NCI-H446 (cell line): ENCODE results near the gene LHPP.

Source experiments
- DNase-seq, 2 experiments: peaks; one replicate each; lab custom pipeline; 2025; lab: John Stamatoyannopoulos, UW

LHPP gene

DNA sequence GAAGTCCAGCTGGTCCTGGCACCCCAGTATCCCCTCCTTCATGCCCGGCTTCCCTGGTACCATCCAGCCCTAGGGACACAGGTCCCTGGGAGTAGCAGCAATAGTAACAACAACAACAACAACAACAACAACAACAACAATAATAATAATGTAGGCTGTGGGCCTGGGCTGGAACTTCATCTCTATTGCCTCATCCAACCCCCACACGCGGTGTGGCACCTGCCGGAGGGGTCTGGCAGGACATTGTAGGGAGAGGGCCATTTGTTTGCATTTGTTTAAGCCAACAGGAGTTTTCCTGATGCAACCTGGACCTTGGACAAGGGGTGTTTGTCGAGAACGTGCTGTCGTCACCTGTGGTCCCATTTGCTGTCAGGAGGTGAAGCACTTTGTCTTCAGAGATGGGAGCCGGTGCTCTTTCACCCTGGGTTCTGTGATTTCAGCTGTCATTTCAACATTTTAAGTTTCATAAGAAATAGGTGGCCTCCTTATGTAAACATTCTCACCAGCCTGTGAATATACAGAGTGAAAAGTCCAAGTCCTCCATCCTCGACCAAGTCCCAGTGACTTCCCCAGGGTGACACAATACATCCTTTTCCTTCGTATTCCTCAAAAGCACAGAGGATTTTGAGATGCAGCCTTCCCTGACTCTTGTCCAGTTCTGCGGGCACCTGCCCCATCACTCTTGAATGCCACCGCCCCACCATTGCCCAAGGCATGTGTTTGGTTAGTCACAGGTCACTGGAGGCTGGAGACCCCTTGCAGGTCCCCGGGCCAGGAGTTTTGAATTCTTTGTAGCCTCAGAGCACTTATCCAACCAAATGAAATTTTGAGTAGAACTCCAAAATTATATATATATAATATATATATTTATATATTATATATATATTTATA lies 9.2 kb downstream of the LHPP start:
- DNase-seq = no peak

DNA sequence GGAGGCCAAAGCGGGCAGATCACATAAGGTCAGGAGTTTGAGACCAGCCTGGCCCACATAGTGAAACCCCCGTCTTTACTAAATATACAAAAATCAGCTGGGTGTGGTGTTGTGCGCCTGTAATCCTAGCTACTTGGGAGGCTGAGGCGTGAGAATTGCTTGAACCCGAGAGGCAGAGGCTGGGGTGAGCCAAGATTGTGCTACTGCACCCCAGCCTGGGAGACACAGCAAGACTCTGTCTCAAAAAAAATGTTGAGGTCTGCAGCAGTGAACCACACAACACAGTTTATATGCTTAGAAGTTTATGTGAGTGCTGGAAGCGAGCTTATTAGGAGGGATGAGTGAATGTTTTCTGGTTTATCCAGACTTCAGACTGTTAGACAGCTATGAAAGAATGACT lies 10.4 kb downstream of the LHPP start:
- no peak for DNase-seq

DNA sequence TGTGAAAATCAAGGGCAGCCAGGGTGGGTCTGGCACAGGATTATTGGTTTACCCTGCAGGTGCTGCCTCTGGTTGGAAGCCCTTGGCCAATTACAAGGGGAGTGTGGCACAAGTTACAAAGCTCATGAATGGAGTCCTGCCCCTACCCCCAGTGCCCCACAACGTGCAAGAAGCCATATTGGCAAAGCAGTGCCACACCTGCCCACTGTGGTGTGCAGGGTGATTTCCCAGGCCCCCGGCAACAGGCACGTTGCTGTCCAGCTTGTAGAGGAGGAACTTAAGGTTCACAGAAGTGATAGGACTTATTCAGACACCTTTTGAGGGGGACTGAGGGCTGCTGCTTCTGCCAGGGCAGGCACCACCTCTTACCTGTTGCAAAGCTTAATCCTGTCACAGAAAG lies 11.4 kb downstream of the LHPP start:
- DNase-seq = no peak

DNA sequence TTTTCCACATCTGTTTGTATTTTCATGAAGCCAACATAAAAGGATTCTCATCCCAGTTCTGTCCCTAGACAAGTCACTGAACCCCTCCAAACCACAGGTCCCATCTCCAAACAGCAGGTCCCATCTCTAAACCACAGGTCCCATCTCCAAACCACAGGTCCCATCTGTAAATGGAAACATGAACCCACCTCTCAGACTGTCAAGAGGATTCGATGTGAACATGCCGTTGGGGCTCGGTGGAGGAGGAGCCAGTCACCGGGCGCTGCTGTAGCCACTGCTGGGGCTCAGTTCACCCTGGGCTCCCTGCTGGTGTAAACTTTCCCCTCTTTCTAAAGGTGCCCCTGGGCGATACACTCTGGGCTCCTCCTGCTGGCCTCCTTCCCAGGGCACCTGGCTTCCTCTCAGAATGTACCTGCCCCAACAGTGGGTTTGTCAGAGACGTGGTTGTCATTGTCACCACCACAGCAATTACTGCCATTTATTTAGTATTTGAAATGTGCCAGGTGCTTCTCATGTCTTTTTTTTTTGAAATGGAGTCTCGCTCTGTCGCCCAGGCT lies 13.0 kb downstream of the LHPP start:
- DNase-seq = no peak

DNA sequence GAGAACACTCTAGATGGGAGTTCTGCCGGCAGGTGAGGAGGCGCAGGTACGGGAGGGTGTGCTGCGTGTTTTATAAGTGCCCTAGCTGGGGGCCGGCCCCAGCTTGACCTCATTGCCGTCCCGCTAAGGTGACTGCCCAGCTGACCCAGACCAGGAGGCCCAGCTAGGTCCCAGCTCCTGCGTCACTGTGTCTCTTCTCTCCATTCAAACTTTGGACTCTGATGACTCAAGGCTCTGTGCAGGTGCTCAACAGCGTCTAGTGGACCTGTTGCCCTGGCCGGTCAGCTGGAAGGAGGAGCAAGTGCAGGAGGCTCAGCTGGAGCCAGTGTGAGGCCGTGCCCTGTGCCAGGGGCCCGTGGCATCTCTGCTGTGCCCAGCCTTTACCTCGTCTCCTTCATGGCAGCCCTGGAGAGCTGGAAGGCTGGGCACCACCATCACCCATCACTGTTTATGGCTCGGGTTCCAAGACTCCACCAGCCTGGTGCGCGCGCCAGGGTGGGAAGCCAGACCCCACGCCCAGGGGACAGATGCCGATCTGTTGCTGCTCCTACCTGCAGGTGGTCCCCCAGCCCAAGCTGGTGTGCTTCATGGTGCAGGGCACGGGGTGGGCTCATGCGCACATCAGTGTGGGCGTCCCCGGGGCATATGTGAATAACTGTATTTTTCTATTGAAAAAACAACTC lies 14.6 kb downstream of the LHPP start:
- no peak for DNase-seq

DNA sequence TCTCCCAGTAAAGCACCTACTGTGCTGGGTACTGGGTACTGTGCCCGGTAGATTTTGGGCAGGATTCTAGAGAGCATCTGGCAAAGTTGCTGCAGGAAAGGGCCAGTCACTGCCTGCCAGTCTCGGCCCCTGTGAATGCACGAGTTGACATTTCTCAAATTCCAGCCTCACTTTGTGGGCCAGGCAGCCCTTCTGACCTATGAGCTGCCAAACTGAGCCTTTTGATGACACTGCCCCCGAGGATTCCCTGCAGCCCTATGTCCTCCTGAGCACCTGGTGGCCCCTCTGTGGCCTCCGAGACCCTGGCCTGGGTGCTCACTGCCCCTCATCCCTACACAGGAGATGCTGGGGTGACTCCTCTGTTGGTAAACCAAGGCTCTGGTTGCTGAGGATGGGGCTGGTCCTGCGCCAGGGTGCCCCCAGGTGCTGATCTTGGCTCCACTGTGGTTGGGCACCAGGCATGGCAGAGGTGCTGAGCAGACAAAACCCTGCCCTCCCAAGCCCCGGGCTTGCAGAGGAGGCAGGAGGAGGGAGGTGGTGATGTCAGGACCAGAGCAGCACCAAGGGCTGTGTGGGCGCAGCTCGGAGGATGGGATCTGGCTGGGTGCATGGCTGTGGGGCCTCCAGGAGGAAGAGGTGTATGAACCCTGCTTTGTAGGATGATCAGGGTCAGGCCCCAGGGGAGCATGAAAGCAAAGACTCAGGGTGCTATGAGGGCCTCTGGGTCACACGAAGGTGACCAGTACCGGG lies 16.2 kb downstream of the LHPP start:
- DNase-seq = no peak

DNA sequence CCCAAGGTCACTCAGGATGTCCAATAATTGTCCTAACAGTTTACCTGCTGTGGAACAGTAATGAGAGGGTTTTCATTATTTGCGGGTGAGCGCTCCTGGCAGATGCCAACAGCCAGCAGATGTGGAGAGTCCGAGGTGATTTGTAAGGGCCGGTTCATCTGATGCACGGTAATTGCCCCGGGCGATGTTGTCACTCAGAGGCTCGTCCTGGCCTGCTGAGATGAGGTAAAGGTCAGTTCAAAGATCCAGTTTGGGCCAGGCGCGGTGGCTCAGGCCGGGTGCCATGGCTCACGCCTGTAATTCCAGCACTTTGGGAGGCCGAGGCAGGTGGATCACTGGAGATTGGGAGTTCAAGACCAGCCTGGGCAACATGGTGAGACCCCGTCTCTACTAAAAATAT lies 16.9 kb downstream of the LHPP start:
- DNase-seq = no peak

DNA sequence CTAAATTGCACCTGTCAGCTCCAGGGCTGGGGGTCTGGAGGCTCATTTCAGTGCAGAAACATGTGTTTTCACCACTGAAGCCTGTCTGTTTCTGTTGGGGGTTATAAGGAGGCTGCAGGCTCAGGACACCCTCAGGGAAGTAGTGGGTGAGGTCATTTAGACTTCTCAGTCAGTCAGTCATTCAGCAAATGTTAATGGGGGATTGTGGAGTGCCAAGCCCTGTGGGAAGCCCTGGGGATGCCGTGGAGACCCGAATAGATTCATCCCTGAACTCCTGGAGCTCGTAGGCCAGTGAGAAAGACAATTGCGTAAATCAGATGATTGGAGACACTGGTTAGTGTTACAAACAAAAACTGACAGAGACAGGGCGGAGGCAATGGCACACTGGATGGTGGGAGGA lies 19.2 kb downstream of the LHPP start:
- DNase-seq = no peak

DNA sequence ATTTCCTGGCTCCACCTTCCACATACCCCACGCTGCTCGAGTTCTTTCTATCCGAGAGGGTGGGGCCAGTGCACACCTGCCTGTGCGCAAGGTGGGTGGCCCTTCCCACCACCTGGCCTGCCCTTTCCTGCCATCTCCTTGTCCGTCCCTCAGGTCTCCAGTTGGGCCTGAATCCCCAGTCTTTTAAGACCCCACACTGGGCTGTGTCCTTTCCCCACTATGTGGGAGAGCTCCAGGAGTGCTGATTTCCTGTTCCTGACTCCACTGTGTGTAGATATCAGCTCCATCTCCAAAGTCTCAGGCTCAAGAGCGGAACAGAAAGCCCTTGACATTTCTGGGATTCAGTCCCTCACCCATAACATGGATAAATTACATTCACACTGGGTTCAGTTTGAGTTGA lies 20.1 kb downstream of the LHPP start:
- DNase-seq = no peak

DNA sequence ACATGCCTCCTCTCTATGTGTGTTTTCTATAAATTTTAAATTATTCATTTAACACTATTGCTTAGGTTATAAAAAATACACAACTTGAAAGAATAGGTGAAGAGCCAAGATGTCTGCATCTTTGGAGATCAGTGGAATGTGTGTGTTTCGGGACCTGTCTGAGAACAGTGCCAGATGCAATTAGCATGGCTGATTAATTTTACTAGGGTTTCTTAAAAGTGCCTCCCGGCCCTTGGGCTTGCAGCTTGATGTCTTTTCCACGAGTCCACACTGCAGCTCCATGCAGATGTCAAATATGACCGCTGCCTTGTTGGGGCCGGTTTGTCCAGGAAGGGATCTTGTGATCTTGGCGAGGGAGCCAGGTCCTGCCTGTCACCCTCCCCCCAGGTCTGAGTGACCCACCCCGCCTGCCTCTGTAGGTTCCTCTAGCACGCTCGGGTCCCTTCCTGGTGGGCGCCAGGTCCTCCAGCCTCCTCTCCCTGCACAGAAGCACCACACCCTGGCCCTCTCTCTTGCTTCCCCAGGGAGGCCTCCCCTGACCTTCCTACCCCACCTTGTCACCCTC lies 20.7 kb downstream of the LHPP start:
- no peak for DNase-seq

DNA sequence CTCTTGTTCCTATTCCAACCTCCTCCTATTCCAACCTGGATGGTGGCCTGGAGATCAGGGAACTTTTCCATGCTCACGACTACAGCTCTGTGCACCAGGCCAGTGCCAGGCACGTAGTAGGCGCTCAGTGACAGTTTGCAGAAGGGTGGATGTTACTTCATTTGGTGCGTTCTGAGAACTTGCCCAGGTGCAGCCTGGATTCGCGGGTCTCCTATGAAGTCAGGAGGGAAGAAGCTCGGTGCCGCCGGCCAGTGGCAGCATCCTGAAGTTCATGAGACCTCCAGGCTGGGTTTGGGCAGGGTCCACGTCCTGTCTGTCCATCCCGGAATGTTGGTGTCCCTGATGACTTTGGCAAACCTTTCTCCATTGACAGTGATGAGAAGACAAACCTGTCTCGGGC lies 21.3 kb downstream of the LHPP start:
- DNase-seq = no peak

DNA sequence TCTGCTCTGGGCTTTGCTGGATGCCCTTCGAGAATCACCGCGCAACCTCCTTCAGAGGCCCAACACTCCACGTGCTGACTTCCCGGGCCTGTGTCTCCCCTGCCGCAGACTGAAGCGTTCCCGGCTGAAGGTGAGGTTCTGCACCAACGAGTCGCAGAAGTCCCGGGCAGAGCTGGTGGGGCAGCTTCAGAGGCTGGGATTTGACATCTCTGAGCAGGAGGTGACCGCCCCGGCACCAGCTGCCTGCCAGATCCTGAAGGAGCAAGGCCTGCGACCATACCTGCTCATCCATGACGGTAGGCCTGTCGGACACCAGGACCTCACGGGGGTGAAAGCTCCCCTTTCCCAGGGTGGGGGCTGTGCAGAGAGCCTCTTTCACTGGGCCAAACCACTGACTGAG lies 22.4 kb downstream of the LHPP start:
- no peak for DNase-seq

DNA sequence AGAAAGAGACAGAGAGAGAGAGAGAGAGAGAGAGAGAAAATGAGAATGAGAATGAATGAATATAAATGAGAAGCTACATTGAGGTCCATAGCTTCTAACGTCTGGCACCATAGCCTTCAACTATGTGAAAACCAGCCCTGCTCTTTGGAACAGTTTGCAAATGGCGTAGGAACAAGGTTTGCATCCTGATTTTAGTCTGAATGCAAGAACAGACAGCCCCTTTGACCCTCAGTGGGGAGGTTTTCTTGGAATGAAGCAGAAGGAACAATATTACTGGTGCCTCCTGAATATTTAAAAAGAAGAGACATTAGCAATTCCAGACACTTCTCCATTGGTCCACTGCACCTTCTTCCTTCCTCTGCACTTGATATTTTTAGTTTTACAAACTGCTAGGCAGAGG lies 23.0 kb downstream of the LHPP start:
- DNase-seq = no peak

DNA sequence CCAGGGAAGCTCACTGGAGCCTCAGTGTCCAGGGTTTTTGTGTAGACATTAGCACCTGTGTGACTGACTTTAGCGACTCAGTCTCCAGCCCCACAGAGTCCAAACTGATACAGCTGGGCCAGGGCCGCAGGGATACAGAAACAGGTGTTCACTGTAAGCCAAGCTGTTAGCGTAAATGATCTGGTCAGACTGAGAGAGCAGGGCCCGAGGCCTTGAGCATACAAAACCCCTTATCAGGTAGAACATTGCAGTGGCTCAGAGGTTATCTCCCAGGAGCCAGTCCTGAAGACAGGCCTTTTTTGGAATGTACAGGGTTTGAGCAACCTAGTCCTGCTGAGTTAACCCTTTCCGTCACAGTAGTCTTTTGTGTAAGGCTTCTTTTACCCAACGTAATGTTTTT lies 25.0 kb downstream of the LHPP start:
- no peak for DNase-seq

DNA sequence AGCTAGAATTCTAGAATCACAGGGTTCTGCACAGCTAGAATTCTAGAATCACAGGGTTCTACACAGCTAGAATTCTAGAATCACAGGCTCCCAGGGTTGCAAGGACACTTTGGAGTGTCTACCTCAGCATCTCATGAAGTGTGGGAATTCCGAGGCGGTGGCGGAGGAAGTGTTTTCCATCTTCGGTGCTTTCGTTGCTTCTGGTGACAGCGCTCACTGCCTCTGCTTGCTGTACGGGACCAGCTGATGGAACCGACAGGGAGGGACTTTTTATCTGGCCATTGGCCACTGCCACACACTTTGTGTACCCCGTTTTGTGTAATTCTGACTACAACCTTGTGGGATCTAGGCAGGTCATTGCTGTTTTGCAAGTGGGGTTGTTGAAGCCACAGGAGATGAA lies 29.5 kb downstream of the LHPP start:
- no peak for DNase-seq

DNA sequence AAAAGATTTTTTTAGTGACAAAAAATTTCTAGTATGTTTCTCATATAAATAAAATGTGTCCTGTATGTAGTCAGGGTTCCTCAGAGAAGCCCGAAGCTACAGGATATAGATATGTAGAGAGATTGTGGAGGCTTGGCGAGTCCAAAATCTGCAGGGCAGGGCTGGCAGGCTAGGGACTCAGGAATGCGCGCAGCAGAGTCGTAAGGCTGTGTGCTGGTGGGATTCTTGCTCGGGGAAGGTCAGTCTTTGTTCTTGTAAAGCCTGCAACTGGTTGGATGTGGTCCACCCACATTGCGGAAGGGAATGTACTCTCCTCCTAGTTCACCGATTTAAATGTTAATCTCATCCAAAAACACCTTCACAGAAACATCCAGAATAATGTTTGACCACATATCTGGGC lies 30.6 kb downstream of the LHPP start:
- no peak for DNase-seq

DNA sequence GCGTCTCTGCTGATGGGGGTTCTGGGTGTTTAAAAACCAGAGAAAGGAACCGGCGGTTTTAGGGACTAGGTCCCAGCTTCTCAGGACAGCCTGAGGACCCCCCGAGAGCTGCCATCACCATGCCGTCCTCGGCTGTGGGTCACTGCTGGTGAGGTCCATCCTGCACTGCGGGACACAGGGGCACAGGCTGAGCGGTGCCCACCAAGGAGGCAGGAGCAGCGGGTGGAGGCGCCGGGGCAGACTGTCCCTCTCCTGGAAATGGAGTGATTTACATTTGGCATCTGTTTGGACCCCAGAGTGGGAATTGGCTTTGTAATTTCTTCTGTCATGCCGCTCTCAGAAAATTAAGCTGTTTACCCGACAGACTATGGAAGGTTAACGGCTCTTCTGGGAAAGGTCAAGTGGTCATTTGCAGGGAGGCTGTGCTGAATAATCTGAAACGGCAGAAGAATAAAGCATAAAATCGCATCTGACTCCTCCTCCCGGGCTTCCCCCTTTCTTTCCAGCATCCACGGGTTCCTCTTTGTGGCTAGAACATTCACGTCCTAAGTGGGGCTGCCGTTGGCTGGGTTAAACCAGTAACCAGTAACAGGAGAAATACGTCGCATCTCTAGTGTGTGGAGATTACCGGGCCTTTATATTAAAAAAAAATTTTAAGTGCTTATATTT lies 31.7 kb downstream of the LHPP start:
- no peak for DNase-seq

DNA sequence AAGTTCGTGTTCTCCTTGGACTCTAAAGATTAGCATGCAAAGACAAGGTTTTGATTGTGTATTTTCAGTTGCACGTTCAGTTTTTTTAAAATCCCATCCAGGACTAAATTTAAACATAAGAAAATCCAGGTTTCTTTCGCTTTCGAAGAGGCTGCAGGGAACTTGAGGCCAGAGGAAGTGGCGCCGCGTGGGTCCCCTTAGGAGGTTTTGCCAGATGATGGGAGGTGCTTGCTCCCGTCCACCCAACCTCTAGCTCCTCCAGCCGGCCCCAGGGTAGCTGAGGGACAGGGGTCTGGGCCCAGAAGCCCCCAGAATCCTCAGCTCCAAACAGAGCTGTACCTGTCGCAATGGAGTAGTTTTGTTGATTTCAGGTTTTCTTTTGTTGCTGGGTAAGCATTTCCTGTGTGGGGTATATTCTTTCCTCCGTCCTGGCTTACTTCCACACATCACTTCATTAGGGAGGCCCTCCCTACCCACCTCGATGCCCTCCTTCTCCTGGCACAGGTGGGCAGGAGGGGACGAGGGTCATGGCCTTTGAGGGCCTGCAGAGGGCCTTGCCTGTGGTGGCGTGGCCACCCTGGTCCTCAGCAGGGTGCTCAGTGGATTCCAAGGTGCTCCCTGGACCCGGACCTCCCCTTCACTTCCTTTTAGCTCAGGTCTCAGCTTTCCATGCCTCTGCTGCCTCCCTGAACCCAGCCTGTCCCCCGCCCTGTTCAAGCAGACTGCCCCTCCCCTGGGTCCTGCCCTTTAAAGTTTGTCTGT lies 32.6 kb downstream of the LHPP start:
- DNase-seq = no peak

DNA sequence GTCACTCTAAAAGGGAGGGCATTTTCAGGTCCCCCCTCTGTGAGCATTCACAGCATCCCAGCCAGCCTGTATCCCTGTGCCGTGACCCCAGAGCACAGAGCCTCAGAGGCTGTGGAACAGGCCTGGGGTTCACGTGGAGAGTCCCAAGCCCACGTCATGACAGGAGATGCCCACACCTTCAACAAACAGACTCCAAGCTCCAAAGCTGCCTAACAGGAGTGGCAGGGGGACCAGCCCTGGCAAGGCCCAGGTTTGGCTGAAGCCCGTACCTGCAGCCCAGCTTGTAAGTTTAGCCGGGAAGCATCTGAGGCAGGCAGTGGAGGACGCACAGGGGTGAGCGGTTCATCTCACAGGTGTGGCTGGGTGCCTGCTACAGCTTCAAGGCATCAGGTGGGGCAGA lies 33.5 kb downstream of the LHPP start:
- no peak for DNase-seq

DNA sequence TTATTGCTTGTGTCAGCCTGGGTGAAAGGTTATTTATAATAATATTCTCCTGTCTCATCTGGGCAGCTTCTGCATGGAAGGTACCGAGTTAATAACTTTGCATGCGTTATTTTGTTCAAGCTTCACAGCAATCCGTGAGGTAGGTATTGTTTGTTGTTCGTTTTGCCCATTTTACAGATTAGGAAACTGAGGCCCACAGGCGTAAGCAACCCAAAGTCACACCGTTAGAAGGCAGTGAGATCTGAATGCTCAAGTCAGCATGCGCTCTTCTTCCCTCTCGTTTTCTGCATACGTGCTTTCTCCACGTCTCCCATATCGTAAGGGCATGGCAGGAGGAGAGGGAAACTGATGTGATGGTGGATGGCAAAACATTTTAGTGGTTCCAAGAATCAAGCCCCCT lies 34.1 kb downstream of the LHPP start:
- no peak for DNase-seq

DNA sequence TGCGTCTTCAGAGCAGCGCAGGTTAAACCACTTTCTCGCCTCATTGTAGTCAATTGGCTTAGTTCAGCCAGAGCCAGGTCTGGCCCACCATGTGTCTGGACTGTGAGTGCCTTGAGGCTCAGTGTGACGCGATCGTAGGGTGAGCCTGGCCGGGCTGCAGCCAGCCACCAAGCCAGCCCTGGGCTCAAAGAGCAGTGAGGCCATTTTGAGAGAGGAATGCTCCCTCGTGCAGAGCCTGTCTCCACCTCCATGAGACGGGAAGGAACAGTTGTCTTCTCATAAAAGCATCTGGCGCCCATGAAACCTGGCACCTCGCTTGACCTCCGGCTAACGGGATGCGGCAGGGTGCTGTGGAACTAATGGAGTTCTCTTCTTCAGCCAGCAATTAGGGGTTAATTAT lies 34.5 kb downstream of the LHPP start:
- no peak for DNase-seq
